Activated gamma-delta T cell treated with Interleukin-2 at 50 U/mL for 16 hours (primary cell): Measurements from ENCODE around the gene SLC25A13.
"Not testable (repeated sequence)": the region's sequence is repeated elsewhere in the genome, so short reads cannot be mapped to it uniquely, and the experiment has no call there.

Experiments
- DNase-seq: peaks from one replicate; pipeline ENCODE4 v3.0.0-alpha.2; 2020

SLC25A13 gene

DNA sequence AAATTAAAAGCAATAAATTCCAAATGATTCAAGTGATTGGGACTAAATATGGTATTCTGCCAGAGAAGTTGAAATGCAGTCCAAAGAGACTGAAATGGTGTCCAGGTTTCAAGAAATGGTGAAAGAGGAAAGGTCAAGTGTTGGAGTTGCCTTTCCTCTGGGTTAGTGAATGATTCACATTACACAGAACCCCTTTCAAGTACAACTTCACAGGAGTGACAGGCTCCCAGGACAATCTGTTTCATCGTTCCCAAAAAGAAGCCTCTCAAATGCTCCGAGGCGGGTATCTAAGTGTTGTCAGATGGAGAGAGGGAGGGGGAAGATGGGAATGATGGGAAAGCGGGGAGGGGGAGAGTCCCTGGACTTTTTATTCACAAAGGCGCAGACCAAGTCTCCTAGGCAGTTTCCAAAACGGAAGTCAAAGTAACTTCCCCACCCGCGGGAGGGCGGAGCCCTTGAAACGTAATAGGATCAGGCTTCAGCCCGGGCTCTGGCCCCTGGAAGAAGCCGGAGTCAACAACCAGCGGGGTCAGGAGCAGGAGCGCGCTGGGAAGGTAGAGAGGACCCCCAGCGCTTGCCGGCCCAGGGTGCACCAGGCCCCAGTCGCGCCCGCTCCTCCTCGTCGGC is 754 bp downstream of the SLC25A13 start:
- no peak for DNase-seq

DNA sequence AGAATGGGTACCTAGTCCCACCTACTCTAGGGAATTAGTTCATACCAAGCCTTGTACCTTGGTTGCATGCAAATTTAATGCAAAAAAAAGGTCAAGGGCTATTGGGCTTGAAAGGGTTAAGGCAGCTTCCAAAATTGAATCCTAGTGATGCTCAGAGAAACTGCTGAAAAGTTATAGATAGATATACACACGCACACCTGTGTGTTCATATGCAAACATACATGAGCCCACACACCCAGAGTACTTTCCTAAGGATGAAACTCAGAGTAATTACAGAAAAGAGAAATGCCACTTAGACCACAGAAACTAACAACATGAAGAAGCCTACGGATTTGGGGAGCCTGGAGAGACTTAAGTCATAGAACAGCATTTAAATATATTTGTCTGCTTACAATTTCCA is 1.5 kb downstream of the SLC25A13 start:
- DNase-seq: no peak

DNA sequence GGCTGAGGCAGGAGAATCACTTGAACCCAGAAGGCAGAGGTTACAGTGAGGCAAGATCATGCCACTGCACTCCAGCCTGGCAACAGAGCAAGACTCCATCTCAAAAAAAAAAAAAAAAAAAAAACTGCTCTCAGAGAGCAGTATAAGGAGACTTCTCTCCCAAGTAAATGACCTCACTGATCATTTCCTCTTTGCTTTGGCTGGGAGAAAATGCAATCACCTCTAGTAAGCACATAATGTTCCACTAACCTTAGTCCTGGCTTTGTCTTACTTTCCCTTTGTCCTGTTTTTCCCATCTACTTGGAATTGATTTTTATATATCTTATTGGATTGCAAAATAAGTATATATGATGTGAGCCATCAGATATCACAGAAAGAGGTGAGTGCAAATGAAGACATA is 2.5 kb downstream of the SLC25A13 start:
- no peak for DNase-seq

DNA sequence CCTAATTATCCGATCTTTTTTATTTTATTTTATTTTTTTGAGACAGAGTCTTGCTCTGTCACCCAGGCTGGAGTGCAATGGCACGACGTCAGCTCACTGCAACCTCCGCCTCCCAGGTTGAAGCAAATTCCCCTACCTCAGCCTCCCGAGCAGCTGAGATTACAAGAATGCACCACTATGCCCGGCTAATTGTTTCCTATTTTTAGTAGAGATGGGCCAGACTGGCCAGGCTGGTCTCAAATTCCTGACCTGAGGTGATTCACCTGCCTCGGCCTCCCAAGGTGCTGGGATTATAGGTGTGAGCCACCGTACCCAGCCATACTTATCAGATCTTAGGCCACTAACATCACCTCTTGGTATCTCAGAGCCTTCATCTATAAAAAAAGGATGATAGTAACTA is 4.9 kb downstream of the SLC25A13 start:
- DNase-seq: no peak

DNA sequence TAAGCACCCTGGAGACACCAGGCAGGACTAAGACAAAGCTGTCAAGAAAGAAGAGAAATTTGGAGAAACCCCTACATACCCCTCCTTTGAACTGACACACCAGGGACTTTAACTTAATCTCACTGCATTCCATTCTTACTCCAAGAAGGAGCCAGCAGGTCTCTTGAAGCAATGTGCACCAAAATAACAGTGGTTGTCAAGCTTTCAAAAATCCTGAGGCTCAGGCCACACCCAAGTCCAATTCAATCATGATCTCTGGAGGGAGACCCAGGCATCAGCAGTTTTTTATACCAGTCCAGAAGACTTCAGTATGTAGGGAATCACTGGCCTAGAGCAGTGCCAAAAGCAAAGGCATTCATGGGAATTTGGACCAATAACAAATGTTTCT is 6.8 kb downstream of the SLC25A13 start:
- DNase-seq: no peak

DNA sequence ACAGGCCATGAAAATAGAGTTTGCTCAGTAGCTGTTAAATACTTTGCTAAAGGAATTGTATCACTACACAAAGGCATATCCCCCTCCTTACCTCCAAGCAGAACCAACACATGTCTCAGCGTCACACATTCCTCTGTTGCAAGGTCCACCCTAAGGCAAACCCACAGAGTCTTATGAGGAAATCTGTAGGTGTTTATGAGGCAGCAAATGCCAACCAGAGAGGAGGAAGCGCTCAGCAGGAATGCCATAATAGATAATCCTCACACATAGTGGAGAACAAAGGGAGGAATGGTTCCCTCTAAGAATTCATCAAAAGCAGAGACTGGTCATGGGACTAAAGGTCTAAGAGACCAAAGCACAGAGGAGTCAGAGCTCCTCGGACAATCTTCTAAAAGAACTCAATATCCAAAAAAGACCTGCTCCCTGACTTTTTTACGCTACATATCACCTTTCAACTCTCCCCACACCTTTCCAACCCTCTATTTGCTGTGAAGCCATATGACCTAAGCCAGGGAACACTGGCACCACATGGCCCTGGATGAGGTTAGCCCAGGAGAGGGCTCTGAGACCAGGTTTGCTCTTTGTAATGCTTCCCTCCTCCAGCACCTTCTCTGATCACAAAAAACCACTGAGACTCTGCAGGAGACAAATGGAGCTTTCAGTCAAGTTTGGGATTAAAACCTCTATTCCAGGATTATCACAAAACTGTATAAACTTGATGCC is 7.3 kb downstream of the SLC25A13 start:
- DNase-seq: no peak

DNA sequence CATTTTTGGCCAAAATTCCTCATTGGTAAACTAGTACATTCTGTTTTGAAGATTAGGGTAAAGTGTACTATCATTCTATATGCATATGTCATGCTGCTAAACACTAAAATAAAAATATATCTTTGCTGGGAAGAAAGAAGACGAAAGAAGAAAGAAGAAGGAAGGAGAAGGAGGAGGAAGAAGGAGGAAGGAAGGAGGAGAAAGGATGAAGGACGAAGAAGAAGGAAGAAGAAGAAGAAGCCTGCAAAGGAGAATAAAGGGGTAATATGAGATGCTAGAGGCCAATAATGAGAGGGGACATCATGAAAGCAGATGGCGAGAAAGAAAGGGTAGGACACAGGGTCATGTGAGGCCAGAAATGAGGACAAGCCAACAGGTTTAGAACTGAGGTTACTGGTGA is 8.0 kb downstream of the SLC25A13 start:
- no peak for DNase-seq

DNA sequence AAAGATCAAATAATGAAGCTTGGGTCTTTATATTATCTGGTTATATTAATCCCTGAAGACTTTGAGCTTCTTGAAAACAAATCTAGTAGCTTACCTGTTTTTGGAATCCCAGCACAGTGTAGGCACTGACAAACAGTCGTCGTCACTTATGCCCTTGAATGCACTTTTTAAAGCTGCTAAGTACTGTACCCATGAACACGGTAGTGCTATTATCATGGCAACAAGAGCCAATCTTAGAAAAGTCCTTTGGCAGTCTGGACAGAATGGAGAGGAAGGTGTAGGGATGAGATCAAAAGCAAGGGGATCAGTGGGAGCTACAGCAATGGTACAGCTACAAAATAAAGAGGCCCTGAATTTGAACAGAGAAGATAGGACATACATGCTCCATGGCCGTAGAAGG is 9.4 kb downstream of the SLC25A13 start:
- DNase-seq: no peak

DNA sequence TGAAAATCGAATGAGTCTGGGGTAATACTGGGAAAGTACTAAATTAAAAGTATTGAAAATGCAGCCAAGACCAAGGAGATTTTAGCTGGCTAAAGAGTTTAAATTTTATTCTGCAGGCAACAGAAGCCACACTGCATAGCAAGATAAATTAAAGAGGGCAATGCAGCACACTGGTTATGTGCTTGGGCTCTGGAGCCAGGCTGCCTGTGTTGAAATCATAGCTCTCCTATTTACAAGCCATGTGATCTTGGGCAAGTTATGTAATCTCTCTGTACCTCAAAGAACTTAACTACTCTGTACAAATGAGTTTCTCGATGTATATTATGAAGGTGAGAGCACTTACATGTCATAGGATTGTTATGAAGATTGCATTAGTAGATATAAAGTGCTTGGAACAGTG is 9.9 kb downstream of the SLC25A13 start:
- DNase-seq: no peak

DNA sequence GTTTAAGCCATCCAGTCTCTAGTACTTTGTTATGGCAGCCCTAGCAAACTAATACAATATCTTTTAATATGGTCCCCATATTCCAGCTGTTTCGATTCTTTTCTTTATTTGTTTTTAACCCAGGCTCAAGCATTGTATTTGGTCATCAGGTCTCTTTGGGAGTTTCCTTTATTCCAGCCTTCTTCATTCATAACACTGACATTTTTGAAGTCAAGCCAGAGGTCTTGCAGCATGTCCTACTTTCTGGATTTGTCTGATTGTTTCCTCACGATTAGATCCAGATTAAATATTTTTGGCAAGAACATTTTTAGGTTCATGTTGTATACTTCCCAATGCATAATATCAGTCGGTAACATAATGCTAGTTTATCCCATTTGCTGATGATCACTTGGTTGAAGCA is 11.8 kb downstream of the SLC25A13 start:
- DNase-seq: no peak

DNA sequence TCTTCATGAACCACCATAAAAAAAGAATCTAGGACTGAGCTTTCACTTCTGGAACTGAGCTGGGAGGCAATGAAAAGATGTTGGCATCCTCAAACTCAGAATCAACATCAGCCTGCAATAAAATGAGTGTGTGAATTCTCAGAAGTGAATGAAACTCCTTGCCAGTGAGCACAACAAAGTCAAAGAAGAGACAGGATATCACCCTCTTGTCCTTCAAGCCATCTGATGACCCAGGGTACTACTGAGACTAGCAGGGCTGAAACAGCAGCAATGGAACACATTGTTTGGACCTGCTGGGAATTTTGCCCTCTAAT is 13.0 kb downstream of the SLC25A13 start:
- no peak for DNase-seq

DNA sequence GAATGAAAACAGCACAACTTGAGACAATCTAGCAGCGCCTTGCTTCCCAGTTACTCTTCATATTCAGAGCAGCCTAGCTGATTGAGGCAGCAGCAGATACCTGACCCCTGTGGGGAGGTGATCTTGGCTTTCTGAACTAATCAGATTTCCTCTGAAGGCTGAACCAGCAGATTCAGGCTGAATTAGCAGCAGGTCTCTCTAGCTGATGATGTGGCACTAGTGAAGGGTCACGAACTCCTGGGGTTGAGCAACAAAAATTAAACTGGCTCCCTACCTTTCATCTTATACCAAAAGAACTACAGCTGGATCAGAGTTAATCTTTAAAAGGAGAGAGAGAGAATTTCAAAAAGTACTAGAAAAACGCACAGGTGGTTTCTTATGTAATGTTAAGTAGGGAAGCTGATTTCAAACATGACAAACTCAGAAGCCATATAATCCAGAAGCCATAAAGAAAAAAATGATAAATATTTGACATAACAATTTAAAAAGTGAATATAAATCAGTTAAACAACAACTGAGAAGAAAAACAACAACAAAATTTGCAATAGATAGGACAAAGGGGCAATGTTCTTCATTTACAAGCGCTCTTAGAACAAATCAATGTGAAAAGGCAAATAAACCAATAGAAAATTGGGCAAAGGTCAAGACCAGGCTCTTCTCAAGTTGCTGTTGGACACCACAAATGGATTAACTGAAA is 13.5 kb downstream of the SLC25A13 start:
- DNase-seq: no peak

DNA sequence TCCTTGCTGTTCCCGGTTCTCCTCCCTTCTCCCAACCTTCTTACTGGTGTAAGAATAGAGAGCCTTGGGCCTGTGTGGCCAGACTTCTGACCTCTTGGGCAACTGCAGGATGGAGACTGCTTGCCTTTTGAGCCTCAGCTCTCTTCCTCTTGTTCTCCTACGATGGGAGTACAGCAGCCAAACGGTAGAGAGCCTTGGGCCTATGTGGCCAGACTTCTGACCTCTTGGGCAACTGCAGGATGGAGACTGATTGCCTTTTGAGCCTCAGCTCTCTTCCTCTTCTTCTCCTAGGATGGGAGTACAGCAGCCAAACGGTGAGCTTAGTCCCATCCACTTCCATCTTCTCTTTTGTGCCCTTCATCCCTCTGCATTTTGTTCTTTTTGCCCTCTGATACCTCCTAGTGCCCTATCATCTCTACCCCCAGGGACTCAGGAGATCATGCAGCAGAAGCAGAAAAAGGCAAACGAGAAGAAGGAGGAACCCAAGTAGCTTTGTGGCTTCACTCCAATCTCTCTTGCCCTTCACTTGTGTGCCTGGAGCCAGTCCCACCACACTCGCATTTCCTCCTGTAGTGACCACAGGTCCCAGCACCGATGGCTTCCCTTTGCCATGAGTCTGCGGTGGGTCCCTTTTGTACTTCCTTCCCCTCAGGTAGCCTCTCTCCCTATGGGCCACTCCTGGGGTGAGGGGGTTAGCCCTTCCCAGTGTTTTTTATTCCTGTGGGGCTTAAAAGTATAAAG is 15.3 kb downstream of the SLC25A13 start:
- no peak for DNase-seq

DNA sequence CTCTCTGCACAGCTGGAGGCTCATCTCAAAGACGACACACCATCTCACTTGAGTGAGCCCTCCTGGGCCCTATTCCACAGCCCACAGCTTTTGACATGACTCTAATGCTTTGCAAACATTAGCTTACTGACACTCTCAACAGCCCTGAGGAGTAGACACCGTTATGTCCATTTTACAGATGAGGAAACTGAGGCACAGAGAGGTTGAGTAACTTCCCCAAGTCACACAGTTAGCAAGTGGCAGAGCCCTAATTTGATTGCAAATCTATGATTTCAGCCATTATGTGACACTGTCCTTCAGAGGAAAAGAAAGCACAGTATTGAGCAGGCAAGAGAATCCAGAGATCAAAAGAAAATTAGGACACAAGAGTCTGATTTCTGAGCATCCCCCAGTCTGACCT is 16.0 kb downstream of the SLC25A13 start:
- no peak for DNase-seq

DNA sequence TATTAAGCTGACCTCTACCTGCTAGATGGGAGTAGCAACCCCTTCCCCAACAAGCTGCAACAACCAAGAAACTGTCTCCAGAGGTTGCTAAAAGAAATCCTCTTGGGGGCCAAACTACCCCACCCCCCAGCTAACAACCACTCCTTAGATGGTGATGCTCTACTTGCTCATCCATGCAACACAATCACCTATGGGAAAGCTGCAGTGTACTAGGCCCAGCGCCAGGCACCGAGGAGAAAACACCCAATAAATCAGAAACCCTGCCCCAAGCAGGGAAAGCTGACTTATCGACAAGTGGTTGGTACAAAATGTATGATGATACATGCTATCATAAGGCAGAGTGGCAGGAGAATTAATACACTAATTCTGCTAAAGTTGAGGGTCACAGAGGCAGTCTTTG is 17.3 kb downstream of the SLC25A13 start:
- DNase-seq: no peak

DNA sequence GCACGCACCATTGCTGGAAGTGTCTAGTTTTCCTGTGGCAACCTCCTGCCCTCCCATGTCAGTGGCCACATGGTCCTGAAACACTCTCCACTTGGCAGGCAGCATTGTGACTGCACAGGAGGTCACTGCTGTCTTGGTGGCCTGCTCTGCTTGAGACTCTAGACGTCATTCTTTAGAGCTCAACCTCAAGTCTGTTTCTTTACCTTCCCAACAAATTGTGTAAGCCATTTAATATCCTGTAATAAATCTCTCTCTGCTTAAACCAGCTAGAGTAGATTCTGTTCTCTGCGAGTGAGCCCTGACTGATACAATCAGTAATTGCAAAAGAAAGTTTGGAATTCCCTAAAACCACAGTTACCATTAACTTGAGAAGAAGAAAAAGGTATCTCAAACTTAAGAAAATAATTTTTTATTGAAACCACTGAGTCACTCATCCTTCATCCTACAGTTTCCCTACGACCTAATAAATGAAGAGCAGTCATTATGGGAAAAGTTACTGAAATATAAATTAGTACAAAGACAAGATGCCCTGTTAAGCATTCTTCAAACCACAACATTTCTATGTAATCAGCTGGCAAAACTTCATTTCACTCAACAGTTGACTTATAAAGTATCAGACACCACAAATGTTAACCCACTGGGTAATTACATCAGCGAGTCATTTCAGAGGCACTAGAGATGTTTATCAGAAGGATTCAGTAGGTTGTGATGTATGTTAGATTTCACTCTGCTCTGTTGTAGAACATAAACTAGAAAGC is 18.0 kb downstream of the SLC25A13 start:
- DNase-seq: no peak

DNA sequence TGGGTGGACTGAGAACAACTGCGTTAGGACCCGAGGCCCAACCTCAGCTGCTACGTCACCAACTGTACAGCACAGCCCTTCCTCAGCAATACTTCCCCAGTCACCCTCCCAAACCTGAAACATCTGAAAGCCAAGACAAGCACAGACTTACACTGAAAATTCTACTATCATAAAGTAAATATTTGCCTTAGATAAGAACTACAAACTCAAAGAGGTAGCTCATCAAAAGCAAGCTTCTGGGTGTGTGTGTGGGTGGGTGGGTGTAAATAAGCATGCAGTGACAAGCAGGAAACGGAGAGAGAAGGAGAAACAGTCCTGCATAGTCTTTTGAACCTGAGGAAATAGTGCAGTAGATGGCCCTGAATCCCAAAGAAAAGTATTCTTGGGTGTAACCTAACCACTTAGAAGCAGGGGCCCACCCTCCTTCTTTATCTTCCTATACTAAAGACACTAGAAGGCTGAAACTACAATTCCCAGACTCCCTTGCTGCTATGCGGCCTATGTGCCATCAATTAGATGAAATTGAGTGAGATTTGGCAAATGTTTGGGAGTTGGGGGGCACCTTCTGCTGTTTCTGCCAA is 18.7 kb downstream of the SLC25A13 start:
- no peak for DNase-seq

DNA sequence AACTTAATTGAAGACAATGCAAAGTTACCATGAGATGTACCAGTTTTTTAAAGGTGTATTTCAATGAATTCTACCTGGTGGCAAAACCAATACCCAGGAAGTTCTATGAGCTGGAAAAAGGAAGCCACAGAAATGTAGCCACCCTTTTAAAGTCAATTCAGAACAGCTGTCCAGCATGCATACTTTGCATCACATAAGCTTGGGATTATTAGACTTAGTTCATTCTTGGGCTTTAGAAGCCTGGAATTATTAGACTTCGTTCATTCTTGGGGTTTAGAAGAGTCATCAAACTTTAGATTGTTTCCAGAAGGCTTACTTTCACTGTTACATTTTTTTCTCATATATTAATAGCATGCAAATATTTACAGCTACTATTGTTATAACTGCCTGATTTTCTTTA is 20.9 kb downstream of the SLC25A13 start:
- no peak for DNase-seq

DNA sequence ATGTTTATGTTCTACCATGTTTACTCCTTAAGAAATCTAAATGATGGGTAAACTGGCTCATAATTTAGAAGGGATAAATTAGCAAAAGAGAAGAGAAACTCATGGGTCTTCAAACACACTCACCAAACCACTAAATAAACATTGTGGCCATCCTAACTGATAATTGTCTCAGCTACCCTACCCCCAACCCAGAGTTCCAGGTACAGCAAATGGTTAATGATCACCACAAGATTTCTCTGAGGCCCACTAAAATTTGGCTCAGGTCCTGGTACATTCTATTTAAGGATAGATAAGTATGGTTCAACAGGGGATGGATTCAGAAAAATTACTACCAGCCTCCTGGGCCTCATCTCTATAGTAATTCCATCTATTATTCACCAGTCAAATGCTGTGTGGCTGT is 21.4 kb downstream of the SLC25A13 start:
- no peak for DNase-seq

DNA sequence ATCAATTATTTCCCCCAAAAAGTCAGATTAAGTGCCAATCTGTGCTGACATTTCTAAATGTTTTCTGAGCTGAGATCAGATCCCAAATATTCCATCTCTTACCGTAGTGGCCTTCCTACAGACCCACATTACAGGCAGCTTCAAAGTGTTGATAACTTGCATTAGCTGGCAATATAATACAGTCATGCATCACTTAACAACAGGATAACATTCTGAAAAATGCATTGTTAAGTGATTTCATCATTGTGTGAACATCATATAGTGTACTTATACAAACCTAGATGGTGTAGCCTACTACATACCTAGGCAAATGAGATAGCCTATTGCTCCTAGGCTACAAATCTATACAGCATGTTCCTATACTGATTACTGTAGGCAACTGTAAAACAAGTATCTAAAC is 22.4 kb downstream of the SLC25A13 start:
- DNase-seq: no peak

DNA sequence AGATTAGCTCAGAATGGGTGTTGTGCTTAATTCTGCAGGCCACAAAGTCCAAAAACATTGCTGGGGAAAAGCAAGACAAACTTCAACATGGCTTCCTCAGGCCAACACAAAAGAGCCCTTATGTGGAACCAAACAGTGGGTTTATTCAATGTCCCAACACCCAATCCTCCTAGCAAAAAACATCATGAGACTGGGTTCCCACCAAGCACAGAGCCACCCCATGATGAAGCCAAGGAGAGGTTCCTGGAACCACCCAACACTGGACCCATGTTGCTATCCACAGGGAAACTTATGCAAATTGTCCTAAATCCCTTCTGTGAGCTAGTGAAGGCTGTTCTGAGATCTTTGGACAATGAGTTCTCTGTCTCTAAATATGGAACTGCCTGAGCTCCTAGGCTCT is 24.0 kb downstream of the SLC25A13 start:
- no peak for DNase-seq

DNA sequence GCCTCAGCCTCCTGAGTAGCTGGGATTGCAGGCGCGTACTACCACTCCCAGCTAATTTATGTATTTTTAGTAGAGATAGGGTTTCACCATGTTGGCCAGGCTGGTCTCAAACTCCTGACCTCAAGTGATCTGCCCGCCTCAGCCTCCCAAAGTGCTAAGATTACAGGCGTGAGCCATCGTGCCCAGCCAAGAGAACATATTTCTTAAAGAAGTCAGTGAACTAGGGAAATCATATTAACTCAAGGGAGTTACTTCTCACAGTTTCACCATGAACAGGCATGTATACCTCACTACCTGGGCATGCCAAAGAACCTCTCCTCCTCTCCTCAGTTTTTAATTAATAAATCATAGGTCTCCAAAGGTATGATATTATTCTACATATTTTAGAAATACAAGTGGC is 24.5 kb downstream of the SLC25A13 start:
- DNase-seq: not testable (repeated sequence)

DNA sequence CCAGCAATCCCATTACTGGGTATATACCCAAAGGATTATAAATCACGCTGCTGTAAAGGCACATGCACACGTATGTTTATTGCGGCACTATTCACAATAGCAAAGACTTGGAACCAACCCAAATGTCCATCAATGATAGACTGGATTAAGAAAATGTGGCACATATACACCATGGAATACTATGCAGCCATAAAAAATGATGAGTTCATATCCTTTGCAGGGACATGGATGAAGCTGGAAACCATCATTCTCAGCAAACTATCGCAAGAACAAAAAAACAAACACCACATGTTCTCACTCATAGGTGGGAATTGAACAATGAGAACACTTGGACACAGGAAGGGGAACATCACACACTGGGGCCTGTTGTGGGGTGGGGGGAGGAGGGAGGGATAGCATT is 28.0 kb downstream of the SLC25A13 start:
- not testable (repeated sequence) for DNase-seq
